AG04449 (cell line): ENCODE measurements around the gene CLPTM1L.
"Not testable (repeated sequence)": the region's sequence is repeated elsewhere in the genome, so short reads cannot be mapped to it uniquely, and the experiment has no call there.

Source experiments
- CTCF ChIA-PET: fragments of 350-600 bp; formaldehyde crosslinking; extraction: SDS; loops from one replicate; lab custom pipeline; 2021; ENCODE audit warnings: antibody characterized with exemption; lab: Yijun Ruan, JAX
- POLR2A ChIA-PET: fragments of 400-600, 350-600 bp; formaldehyde crosslinking; extraction: SDS; loops from one replicate; lab custom pipeline; 2020; ENCODE audit warnings: antibody characterized with exemption, inconsistent platforms; lab: Yijun Ruan, JAX
- DNase-seq: peaks from one replicate; pipeline ENCODE4 v3.0.0-alpha.2; 2010; ENCODE audit warnings: low read depth, low spot score
- H3K4me3 ChIP-seq: 2 replicates; pipeline ENCODE4 v1.5.1; 2011; ENCODE audit warnings: low read depth, mild to moderate bottlenecking, control low read depth, low read length
- CTCF ChIP-seq: IDR thresholded peaks from one replicate; pipeline ENCODE4 v1.5.1; 2011; ENCODE audit warnings: mild to moderate bottlenecking, moderate library complexity, low read length, control low read depth, inconsistent platforms; ENCODE audit not compliant: insufficient read depth; ENCODE audit errors: missing control alignments

Gene CLPTM1L

GRCh38 chr5:1288439-1289335 is 56.2 kb downstream of the CLPTM1L start:
- TF ChIP-seq CTCF = no peak
- H3K4me3 ChIP-seq = no peak overlapping the region
- POLR2A ChIA-PET = no interaction called here
- CTCF ChIA-PET = no interaction called here
- DNase-seq = no peak

DNA sequence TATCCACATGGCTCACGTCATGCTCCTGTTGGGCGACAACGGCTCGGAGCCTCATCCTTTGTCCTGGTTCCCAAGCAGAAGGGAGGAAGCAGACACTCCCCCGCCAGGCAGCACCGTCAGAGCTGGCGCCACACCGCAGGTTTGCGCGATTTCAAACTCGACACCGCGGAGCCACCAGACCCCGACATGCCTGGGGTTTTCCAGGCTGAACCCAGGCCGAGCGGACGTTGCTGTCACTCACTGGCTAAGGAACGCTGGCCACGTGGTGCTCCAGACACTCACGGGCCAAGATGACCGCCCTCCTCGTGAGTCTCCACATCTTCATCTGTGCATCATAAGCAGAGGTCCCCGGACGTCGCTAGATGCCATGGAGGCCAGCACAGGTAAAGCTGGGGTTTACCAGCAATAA is 59.0 kb downstream of the CLPTM1L start:
- POLR2A ChIA-PET = no interaction called here
- no peak overlapping the region for H3K4me3 ChIP-seq
- TF ChIP-seq CTCF = no peak
- CTCF ChIA-PET = no interaction called here
- no peak for DNase-seq

DNA sequence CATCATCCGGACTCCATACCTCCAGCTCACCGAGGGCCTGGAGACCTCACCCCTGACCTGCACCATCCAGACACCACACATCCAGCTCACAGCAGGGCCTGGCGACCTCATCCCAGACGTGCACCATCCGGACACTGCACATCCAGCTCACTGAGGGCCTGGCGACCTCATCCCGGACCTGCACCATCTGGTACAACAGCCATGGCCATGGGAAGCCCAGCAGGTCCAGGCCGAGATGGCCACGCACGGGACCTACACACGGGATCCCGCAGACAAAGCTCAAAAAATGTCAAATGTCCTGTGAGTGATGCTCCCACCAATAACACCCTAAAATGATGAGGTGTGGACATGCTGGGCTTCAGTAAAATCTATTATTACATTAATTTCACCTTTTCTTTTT is 59.8 kb downstream of the CLPTM1L start:
- ChIA-PET CTCF (no interaction called here), POLR2A (no interaction called here)
- H3K4me3 ChIP-seq = no peak overlapping the region
- no peak for DNase-seq
- TF ChIP-seq CTCF = no peak

- DNase-seq, POLR2A ChIA-PET: not testable (repeated sequence)
Observed at GRCh38 chr5:1284336-1284970, 60.4 kb downstream of the CLPTM1L start.

GRCh38 chr5:1283729-1284041 is 61.2 kb downstream of the CLPTM1L start:
- CTCF ChIA-PET, POLR2A ChIA-PET, H3K4me3 ChIP-seq, DNase-seq: not testable (repeated sequence)

More at GRCh38 chr5:1284336-1284970, 60.4 kb downstream of the CLPTM1L start:
- H3K4me3 ChIP-seq, CTCF ChIA-PET: not testable (repeated sequence)

- POLR2A ChIA-PET, CTCF ChIA-PET, H3K4me3 ChIP-seq, DNase-seq: not testable (repeated sequence)
Observed at GRCh38 chr5:1282993-1283728, 61.7 kb downstream of the CLPTM1L start.

DNA sequence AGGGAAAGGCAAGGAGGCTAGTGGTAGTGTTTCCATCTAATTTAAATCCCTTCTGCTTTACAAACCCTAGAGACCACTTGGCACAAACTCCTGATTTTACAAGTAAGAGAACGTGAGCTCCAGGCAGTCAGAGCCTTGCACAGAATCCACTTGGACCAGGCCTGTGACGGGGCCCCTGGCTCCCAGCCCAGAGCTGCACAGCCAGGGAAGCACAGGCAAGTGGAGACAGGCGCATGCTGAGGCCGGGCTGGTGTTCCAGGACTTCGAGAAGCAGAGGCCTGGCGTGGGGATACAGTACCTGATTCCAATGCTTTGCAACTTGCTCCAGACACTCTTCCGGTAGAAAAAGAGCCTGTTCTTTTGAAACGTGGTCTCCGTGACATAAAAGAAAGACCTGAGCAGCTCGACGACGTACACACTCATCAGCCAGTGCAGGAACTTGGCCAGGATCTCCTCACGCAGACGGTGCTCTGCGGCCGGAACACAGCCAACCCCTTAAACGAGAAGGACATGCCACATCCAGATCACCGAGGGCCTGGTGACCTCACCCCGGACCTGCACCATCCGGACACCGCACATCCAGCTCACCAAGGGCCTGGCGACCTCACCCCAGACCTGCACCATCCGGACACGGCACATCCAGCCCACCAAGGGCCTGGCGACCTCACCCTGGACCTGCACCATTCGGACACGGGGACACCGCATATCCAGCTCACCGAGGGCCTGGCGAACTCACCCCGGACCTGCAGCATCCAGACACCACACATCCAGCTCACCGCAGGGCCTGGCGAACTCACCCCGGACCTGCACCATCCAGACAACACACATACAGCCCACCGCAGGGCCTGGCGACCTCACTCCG is 62.5 kb downstream of the CLPTM1L start:
- POLR2A ChIA-PET = no interaction called here
- no peak for DNase-seq
- CTCF ChIA-PET = no interaction called here
- TF ChIP-seq CTCF = no peak
- no peak overlapping the region for H3K4me3 ChIP-seq
